ENCODE results near the gene UBE2S.

DNA sequence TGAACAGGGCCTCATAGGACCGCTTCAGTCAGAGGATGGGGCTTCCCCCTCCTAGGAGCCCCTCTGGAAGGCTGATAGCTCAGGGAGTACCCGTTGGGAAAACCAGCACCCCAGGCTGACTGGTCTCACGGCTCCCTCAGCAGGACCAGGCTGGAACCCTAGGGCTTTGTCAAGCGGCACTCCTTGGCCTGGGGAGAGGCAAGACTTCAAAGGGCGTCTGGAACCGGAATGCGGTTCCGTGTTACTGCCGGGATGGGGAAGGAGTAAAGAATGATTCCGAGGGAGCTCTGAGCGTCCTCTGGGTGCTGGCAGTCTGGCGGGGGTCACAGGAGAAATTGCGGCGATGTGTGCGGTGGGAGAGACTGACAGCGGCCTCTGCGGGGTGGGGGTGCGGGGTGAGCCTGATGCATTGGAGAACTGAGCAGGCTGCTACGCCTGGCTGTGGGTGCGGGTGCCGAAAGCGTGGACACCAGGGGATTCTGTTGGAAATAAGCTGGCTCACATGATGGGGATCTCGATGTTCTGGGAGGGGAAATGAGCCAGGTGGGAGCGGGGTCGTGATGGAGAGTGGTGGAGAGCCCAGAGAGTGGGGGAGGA lies 54.9 kb downstream of the UBE2S start:
- TF ChIP-seq POLR2A (IDR thresholded peaks at IDR 0.05) (no peak), EP300 (IDR thresholded peaks at IDR 0.05) (no peak)
- TF ChIP-seq, protein P1, sequence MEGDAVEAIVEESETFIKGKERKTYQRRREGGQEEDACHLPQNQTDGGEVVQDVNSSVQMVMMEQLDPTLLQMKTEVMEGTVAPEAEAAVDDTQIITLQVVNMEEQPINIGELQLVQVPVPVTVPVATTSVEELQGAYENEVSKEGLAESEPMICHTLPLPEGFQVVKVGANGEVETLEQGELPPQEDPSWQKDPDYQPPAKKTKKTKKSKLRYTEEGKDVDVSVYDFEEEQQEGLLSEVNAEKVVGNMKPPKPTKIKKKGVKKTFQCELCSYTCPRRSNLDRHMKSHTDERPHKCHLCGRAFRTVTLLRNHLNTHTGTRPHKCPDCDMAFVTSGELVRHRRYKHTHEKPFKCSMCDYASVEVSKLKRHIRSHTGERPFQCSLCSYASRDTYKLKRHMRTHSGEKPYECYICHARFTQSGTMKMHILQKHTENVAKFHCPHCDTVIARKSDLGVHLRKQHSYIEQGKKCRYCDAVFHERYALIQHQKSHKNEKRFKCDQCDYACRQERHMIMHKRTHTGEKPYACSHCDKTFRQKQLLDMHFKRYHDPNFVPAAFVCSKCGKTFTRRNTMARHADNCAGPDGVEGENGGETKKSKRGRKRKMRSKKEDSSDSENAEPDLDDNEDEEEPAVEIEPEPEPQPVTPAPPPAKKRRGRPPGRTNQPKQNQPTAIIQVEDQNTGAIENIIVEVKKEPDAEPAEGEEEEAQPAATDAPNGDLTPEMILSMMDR (IDR thresholded peaks at IDR 0.05): no peak

All from tibial nerve (tissue), 4 donors.